Mucosa of rectum (tissue), 2 donors: ENCODE data around the gene TNFSF15.
"Not testable (repeated sequence)": the region's sequence is repeated elsewhere in the genome, so short reads cannot be mapped to it uniquely, and the experiment has no call there.

Experiments used
- H3K27ac ChIP-seq, 2 donors: one replicate each; pipeline ENCODE4 v1.7.0; 2013; ENCODE audit warnings: inconsistent platforms in 2 of 2, low read depth in 2 of 2, low read length in 2 of 2
- H3K27me3 ChIP-seq, 2 donors: one replicate each; pipeline ENCODE4 v1.7.0; 2013; ENCODE audit warnings: low read length in 2 of 2; ENCODE audit not compliant: control insufficient read depth in 2 of 2, insufficient read depth in 2 of 2
- H3K36me3 ChIP-seq, 2 donors: one replicate each; pipeline ENCODE4 v1.7.0; 2013; ENCODE audit warnings: low read length in 2 of 2; ENCODE audit not compliant: control insufficient read depth in 2 of 2, insufficient read depth in 2 of 2
- H3K4me1 ChIP-seq, 2 donors: one replicate each; pipeline ENCODE4 v1.7.0; 2013; ENCODE audit warnings: low read length in 2 of 2, mild to moderate bottlenecking in 1 of 2; ENCODE audit not compliant: control insufficient read depth in 2 of 2, insufficient read depth in 2 of 2
- H3K4me3 ChIP-seq, 2 donors: one replicate each; pipeline ENCODE4 v1.7.0; 2013; ENCODE audit warnings: low read length in 2 of 2
- H3K9ac ChIP-seq, 2 donors: one replicate each; pipeline ENCODE4 v1.7.0; 2013; ENCODE audit warnings: low read length in 2 of 2, low read depth in 1 of 2, mild to moderate bottlenecking in 1 of 2
- H3K9me3 ChIP-seq, 2 donors: one replicate each; pipeline ENCODE4 v1.7.0; 2013; ENCODE audit warnings: low read length in 2 of 2; ENCODE audit not compliant: control insufficient read depth in 2 of 2
- donor health status: healthy.
- donor health status: Normal muscosa, but diverticular disease.

Gene TNFSF15

GRCh38 chr9:114738581-114739316, 67.1 kb downstream of the TNFSF15 start:
- H3K27ac ChIP-seq: no peak overlapping the region
- peaks cover 0 to 4% of the 10 kb centered on the region in 2 donors for H3K4me1 ChIP-seq
- no peaks in the 10 kb centered on the region for H3K27me3 ChIP-seq
- H3K36me3 ChIP-seq: no peaks in the 10 kb centered on the region
- H3K9me3 ChIP-seq: no peaks in the 10 kb centered on the region
- H3K9ac ChIP-seq: no peak overlapping the region
- no peak overlapping the region for H3K4me3 ChIP-seq

- Histone ChIP-seq H3K36me3 (no peaks in the 10 kb centered on the region), H3K4me3 (no peak overlapping the region), H3K9me3 (no peaks in the 10 kb centered on the region), H3K27ac (no peak overlapping the region), H3K4me1 (peaks cover 0 to 4% of the 10 kb centered on the region in 2 donors), H3K27me3 (no peaks in the 10 kb centered on the region), H3K9ac (no peak overlapping the region)
Observed at GRCh38 chr9:114737847-114738246, 68.0 kb downstream of the TNFSF15 start.

GRCh38 chr9:114737118-114737517, 68.7 kb downstream of the TNFSF15 start:
- Histone ChIP-seq H3K4me3 (no peak overlapping the region), H3K27me3 (no peaks in the 10 kb centered on the region), H3K9ac (no peak overlapping the region), H3K36me3 (no peaks in the 10 kb centered on the region), H3K4me1 (peaks cover 0 to 4% of the 10 kb centered on the region in 2 donors), H3K27ac (no peak overlapping the region), H3K9me3 (no peaks in the 10 kb centered on the region)

GRCh38 chr9:114735704-114736103, 70.1 kb downstream of the TNFSF15 start:
- H3K36me3 ChIP-seq: no peaks in the 10 kb centered on the region
- no peak overlapping the region for H3K4me3 ChIP-seq
- no peak overlapping the region for H3K9ac ChIP-seq
- H3K27me3 ChIP-seq: no peaks in the 10 kb centered on the region
- peaks cover 0 to 8% of the 10 kb centered on the region in 2 donors for H3K4me1 ChIP-seq
- no peaks in the 10 kb centered on the region for H3K9me3 ChIP-seq
- H3K27ac ChIP-seq: no peak overlapping the region

GRCh38 chr9:114735139-114735538, 70.7 kb downstream of the TNFSF15 start:
- H3K4me3 ChIP-seq, H3K9me3 ChIP-seq, H3K9ac ChIP-seq, H3K27ac ChIP-seq, H3K36me3 ChIP-seq, H3K27me3 ChIP-seq, H3K4me1 ChIP-seq: not testable (repeated sequence)
